GM23248 (cell line): ENCODE data around the gene MKS1.

Experiments
- EZH2 ChIP-seq: fragments of 200-600 bp; sonication (generic); IDR thresholded peaks from 2 replicates; pipeline ENCODE4 v1.6.1; 2018; ENCODE audit warnings: antibody characterized with exemption, mild to moderate bottlenecking; ENCODE audit not compliant: insufficient read depth, poor library complexity, severe bottlenecking
- EZH2phosphoT487 ChIP-seq: fragments of 200-600 bp; sonication (generic); IDR thresholded peaks from 2 replicates; pipeline ENCODE4 v1.6.1; 2018; ENCODE audit warnings: antibody characterized with exemption, moderate library complexity, mild to moderate bottlenecking, low read depth; ENCODE audit not compliant: insufficient read depth

DNA sequence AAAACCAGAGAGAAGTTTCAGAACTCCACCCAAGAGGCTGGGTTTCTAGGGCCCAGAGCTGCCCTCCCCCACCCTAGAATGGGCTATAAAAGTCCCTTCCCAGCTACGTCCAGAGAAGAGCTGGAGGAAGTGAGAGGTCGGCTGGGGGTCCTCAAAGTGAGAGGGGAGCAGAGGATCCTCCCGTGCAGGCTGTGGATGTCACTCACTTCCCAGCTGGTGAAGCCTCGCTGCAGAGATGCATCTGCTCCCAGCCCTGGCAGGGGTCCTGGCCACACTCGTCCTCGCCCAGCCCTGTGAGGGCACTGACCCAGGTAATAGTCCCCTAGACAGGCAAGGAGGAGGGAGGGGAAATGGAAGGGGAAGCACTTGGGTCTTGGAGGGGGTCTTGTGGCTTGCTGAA lies 26.4 kb downstream of the MKS1 start, which contains the start of gene EPX:
- TF ChIP-seq EZH2 = no peak
- TF ChIP-seq EZH2phosphoT487 = no peak
